Cortex of kidney (tissue), 1 donor: Measurements from ENCODE around the gene LAIR1.
"Not testable (repeated sequence)": the region's sequence is repeated elsewhere in the genome, so short reads cannot be mapped to it uniquely, and the experiment has no call there.

Source experiments
- DNase-seq: peaks from one replicate; lab custom pipeline; 2025; lab: John Stamatoyannopoulos, UW

LAIR1 gene, protein sequence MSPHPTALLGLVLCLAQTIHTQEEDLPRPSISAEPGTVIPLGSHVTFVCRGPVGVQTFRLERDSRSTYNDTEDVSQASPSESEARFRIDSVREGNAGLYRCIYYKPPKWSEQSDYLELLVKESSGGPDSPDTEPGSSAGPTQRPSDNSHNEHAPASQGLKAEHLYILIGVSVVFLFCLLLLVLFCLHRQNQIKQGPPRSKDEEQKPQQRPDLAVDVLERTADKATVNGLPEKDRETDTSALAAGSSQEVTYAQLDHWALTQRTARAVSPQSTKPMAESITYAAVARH

GRCh38 chr19:54364775-54365257, at the start of gene LAIR1:
Gene LAIR1 (minus strand): TSS chr19:54364931. CDS start chr19:54364804, 127 bp downstream.
- DNase-seq, result no peak

DNA sequence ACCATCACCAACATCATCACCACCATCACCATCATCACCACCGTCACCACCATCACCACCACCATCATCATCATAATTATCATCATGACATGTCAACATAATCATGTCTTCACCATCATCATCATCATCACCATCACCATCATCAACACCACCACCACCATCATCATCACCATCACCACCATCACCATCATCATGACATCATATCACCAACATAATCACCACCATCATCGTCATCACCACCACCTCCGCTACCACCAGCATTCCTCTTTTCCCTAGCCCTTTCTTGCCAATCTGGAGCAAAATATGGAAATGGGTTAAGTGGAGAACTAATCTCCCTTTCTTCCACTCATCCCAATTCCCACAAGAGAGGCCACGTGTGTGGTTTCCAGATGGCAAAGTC, 49.4 kb upstream of the LAIR1 start:
- DNase-seq, result no peak

- DNase-seq, result no peak
Observed at GRCh38 chr19:54412877-54413276, 48.1 kb upstream of the LAIR1 start.

- DNase-seq, result no peak
Observed at GRCh38 chr19:54411033-54411432, 46.3 kb upstream of the LAIR1 start.

- DNase-seq, result no peak
Observed at GRCh38 chr19:54408456-54409026, 43.8 kb upstream of the LAIR1 start.

GRCh38 chr19:54407780-54408179, 43.0 kb upstream of the LAIR1 start:
- DNase-seq, result no peak

GRCh38 chr19:54405628-54406027, 40.9 kb upstream of the LAIR1 start:
- no peak for DNase-seq

DNA sequence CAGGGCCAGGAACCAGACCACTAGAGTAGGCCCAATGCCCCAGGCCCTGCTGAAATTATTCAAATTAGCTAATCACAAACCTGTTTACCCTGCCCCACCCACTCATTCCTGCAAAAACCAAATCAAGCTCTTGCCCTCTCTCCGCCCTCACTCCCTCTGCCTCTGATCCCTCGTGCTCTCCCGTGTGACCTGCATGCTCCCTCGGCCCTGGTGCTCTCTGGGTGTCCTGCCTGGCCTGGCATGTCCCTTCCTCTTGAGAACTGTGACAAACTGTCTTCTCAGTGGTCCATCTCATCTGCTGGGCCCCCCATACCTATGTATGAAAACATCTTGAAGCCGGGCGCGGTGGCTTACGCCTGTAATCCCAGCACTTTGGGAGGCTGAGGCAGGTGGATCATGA, 38.3 kb upstream of the LAIR1 start:
- no peak for DNase-seq

DNA sequence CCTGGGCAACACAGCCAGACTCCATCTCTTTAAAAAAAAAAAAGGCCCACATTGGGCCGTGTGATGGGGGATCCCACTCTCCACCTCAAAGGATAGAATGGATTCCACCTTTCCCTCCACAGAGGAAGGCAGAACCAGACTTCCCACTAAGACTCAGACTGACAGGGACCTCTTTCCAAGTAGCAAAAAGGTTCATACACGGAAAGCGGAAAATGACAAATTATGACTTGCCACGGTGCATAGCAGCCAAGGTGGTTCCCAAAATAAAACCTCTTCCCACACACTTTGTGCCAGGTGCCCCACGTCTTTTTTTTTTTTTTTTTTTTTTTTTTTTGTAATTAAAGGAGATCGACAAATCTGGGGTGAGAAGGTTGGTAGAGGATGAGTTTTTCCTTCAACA, 36.2 kb upstream of the LAIR1 start:
- DNase-seq, result no peak

DNA sequence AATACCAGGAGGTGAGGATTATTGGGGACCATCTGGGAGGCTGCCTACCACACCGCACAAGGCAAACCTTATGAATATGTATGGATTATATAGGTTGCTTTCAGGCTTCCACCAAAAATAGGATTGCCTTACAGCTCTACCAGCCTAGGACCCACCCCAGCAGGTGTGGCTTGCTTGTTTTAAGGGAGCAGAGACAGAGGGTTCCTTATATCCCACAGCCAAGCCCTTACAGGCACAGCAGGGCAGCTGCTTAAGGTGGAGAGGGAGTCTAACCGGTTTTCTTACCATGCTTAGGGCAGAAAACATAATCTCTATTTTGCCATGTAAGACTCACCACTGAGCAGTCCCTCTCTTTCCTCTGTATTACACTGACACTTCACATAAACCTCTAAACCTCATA, 34.5 kb upstream of the LAIR1 start:
- DNase-seq, result no peak

DNA sequence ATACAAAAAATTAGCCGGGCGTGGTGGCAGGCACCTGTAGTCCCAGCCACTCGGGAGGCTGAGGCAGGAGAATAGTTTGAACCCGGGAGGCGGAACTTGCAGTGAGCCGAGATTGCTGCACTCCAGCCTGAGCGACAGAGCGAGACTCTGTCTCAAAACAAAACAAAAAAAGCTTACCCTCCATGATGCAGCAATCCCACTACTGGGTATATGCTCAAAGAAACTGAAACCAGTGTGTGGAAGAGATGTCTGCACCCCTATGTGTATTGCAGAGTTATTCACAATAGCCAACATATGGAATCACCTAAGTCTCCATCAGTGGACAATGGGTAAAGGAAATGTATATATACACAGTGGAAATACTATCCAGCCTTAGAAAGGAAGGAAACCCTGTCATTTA, 31.0 kb upstream of the LAIR1 start:
- DNase-seq, result no peak

GRCh38 chr19:54393381-54393780, 28.6 kb upstream of the LAIR1 start:
- no peak for DNase-seq

DNA sequence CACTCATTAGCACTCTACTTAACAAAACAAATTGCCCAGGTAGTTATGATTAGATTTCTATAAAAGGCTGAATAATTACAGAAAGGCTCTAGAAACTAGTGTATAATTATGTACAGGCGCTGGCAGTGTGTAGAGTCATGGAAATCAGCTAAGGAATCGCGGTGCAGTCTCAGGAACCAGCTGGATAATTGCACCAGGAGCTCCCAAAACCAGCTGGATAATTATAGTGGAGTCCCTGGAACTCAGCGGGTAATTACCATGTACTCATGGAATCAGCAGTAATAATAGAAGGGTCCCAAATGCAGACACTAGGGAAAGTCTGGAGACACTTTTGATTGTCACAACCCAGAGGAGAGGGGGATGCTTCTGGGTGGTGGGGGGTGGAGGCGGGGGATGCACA, 27.4 kb upstream of the LAIR1 start:
- DNase-seq, result no peak

DNA sequence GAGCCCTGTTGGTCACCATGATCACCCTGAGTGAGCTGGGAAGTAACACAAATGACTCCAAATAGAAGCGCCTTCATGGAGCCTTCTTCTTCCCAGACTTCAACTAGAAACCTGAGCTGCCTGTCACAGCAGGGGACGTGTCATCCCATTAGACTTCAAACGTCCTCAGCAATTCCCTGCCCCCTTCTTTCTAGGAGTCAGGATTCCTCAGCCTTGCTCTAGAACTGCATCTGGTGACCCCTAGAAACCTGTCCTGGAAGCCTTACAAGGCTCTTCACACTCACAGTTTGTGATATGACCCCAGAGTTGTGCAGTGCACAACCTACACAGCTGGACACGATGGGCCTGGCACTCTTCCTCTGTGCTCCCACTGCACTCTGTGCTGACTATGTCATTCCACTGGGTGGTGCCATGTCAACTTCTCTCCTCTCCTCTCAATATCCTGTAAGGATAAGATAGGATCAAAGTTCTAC, 26.9 kb upstream of the LAIR1 start:
- no peak for DNase-seq

- DNase-seq, result no peak
Observed at GRCh38 chr19:54390942-54391577, 26.3 kb upstream of the LAIR1 start.

DNA sequence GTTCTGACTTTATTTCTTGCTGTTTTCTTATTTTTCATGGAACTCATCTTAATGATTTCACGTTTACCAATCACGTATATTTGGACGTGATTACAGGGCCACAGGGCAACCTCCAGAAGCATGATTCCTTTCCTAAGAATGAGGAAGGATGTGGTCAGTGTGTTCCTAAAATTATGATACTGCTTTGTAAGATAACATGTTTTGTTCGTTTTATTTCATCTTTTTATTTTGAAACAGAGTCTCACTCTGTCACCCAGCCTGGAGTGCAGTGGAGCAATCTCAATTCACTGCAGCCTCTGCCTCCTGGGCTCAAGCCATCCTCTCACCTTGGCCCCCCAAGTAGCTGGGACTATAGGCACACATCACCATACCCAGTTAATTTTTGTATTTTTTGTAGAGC, 24.8 kb upstream of the LAIR1 start:
- no peak for DNase-seq

DNA sequence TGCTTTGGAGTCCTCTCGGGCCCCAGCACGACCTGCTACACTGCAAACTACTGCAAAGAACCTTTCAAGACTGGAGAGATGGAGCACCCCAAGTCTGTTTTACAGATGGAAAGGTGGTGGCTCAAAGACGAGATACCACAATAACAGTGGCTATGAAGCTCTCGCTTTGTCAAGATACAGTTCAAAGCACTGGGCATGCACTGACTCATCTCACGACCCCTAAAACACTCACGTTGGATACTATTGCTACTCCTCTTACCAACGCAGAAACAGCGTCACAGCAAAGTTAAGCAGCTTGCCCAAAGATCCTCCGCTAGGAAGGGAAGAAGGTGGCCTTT, 24.0 kb upstream of the LAIR1 start:
- DNase-seq, result no peak

DNA sequence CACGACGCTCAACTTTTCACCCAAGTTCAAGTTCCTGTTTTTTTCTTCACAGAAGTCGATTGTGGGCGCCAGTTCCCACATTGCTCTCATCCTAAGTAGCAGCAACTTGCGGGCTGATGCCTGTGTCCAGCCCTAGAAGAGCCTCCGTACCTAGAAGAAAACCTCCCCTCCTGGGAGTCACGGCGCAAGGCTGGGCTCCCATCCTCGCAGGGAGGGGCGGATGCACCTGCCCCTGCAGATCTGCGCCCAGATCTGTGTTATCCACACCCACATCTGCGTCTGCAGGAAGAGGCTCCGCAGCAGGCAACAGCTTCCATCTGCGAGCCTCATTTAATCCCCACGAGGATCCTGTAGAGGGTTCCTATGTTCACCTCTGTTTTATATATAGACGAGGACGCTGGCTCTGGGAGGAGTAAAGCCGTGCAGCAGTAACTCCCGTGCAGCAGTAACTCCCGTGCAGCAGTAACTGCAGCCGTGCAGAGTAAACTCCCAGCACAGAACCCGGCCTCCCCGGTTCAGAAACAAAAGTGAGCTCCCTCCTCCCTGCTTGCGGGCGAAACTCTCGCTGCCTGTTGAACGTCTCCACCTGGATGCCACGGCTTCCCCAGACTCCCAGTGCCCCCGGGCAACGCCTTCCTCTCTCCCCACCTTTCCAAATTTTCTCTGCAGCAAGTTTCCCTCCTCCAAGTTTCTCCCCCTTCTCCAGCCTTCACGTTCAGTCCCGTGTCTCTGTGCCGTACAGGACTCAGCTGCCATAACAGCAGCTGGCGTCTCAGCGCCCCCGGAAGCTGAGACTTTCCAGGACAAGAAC, 23.5 kb upstream of the LAIR1 start:
- no peak for DNase-seq

- no peak for DNase-seq
Observed at GRCh38 chr19:54383330-54383729, 18.6 kb upstream of the LAIR1 start.

DNA sequence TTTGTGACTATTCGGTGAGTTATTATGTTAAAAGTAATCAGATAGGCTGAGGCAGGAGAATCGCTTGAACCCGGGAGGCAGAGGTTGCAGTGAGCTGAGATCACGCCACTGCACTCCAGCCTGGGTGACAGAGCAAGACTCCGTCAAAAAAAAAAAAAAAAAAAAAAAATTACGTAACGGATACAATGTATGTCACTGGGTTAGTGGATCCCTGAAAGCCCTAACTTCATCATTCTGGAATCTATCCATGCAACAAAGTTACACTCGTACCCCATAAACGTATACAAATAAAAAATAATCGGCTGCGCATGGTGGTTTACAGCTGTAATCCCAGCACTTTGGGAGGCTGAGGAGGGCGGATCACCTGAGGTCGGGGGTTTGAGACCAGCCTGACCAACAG, 17.3 kb upstream of the LAIR1 start:
- DNase-seq, result not testable (repeated sequence)

- DNase-seq, result no peak
Observed at GRCh38 chr19:54380897-54381296, 16.2 kb upstream of the LAIR1 start.

- no peak for DNase-seq
Observed at GRCh38 chr19:54379187-54379678, 14.5 kb upstream of the LAIR1 start.
